ENCODE results near the gene CNGA2.

The CNGA2 gene

DNA sequence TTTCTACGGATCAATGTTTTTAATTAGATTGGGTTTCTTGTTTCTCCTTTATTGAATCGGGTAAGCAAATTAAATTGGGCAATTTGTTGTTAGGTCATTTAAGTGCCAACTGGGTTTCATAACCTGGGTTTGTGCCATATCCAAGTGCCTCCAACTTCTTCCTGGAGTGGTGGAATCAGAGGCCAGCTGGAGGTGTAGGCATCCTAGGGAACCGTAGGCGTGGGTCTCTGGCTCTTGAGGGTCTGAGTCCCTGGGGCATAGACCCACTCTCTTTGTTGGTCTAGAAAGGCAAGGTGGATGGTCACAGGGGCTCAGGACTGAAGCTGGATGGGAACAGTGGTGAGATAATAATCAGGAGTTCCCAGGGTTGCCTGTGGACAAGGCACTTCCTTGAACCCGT is 18.3 kb downstream of the CNGA2 start:
- no peak for DNase-seq (ENCODE audit: low spot score)
- TF ChIP-seq, protein P1, sequence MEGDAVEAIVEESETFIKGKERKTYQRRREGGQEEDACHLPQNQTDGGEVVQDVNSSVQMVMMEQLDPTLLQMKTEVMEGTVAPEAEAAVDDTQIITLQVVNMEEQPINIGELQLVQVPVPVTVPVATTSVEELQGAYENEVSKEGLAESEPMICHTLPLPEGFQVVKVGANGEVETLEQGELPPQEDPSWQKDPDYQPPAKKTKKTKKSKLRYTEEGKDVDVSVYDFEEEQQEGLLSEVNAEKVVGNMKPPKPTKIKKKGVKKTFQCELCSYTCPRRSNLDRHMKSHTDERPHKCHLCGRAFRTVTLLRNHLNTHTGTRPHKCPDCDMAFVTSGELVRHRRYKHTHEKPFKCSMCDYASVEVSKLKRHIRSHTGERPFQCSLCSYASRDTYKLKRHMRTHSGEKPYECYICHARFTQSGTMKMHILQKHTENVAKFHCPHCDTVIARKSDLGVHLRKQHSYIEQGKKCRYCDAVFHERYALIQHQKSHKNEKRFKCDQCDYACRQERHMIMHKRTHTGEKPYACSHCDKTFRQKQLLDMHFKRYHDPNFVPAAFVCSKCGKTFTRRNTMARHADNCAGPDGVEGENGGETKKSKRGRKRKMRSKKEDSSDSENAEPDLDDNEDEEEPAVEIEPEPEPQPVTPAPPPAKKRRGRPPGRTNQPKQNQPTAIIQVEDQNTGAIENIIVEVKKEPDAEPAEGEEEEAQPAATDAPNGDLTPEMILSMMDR (IDR thresholded peaks at IDR 0.05; ENCODE audit: extremely low read depth, missing control alignments), result no peak

DNA sequence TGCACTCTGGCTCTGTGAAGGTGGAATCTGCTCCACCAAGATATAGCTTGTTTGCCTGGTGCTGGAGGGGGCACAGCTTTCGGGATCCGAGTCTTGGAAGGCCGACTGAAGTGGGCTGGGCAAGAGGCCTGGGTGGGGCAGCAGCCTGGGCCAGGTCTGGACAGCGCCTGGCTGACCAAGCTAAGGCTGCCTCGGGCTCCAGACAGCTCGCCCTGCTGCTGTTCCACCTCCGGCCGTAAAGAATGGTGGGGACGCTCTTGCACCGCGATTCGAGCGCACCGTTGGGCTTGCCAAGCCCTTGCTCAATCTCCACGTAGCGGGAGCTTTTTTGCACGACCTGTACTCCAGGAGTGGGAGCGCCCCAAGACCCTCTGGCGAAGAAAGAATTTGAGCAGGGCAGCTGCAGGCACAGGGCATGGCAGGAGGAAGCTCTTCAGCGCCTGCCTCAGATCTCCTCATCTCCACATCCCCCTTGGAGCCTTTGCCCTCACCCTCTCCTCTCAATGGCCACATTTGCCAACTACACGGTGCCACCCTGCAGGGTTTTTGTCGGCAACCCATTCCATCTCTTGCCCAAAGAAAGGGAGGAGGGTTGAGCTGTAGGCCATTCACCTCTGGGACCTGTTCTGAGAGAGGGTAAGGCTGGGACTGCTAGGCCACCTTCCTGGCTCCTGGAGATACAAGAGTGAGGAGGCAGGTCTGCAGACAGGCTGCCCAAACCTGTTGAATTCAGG is 18.9 kb downstream of the CNGA2 start:
- peak; percentile 24 for DNase-seq (ENCODE audit: low spot score)

DNA sequence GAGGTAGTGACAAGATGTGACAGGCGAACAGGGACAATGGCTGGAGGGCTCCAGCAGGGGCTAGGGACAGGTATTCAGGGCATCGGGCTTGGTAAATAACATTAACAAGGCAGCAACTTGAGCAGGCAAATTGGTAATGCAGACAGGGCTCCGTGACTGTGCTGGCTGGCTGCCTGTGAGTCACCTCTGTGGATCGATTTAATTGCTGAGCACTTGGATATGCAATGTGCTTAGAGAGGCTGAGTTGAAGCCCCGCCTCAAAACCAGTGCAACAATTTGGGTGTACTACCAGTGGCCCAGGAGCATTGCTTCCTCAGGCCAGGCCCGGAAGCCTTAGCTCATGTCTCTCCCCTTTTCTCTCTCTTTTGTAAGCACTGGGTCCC is 19.5 kb downstream of the CNGA2 start:
- DNase-seq (ENCODE audit: low spot score), result no peak
- TF ChIP-seq, protein P1 (IDR thresholded peaks at IDR 0.05; ENCODE audit: extremely low read depth, missing control alignments), result no peak

More for the DNA sequence above, 18.9 kb downstream of the CNGA2 start:
- TF ChIP-seq, protein P1 (IDR thresholded peaks at IDR 0.05; ENCODE audit: extremely low read depth, missing control alignments), result peak; percentile 52

DNA sequence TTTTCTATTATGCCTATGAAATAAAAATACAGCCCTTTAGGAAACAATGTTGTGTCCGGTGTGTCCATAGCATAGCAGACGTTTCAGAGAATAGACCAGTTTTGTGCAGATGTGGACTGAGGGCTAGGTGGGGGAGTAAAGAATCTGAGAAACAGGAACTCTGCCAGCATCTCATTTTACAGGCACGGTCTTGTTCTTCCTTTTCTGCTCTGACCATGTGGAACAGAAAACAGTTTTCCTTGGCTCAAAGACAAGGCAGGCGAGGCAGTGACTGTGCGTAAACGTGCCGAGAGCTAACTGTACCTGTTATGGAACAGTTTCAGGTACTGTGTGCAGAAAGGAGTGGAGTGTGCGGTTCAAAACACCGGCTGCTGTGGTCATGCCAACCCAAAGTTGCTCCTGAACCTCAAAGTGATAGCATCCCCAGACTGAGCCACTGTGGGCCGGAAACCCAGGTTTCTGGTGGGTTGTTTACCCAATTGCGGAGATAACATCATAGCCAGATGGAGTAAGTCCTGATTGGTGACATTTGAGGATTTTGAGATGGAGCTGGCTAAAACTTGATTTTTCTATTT is 20.2 kb downstream of the CNGA2 start:
- no peak for DNase-seq (ENCODE audit: low spot score)
- TF ChIP-seq, protein P1 (IDR thresholded peaks at IDR 0.05; ENCODE audit: extremely low read depth, missing control alignments), result no peak

DNA sequence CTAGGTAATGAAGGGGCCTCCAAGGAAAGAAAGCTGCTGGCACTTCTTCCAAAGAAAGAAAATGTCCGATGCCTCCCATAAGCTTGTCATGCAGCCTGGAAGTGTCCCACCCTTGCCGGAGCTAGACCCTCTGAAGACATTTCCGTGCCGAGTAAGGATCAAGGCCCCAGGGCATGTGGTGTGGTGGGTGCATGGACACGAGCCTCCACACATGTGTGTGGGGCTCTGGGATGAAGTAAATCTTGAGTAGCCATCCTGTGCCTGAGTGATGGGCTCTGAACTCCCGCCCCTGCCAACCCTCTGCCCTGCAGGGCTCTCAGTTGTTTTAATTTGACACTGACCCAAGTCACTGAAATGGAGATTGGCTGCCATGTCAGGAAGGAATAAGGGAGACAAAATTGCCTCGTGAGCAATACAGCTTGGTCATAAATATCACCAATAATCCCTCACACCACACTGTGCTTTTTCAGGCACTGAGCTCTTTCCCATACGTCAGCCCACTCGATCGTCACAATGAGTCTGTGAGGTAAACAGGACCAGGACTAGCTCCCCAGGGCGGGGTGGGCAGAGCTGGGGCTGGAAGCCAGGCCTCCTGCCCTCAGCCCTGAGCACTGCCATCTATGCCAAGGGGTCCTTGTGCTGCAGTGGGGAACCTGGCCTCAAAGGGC is 24.6 kb downstream of the CNGA2 start:
- TF ChIP-seq, protein P1 (IDR thresholded peaks at IDR 0.05; ENCODE audit: extremely low read depth, missing control alignments), result no peak
- no peak for DNase-seq (ENCODE audit: low spot score)

DNA sequence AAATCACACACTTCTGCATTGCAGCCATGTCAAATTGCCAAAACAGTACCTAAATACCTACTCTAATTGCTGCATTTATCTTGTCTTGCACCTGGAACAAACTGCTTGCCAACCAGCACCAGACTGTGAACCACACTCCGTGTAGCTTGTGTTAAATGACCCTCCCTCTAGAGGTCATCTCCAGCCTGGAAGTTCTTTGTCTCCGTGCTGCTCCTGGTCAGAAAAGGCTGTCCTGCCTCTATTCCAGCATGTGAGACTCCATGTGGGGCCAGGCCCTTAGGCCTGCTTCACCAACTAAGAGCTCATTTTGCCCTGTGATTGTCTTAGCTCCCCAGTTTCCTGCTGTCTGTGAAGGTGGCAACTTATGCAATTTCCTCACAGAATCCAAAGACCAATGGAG is 28.3 kb downstream of the CNGA2 start:
- DNase-seq (ENCODE audit: low spot score), result no peak
- TF ChIP-seq, protein P1 (IDR thresholded peaks at IDR 0.05; ENCODE audit: extremely low read depth, missing control alignments), result no peak

DNA sequence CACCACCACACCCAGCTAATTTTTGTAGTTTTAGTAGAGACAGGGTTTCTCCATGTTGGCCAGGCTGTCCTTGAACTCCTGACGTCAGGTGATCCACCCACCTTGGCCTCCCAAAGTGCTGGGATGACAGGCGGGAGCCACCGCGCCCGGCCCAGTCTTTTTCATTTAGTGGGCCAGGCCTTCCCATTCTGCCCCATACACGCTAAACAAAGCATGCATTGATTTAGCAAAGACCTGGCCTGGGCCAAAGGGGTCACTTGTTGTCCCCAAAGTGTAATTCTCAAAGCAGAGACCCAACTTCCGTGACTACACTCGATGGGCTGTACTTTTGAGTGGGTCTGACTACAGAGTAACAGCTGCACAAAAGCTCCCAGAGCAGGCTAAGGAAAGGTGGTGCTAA is 29.2 kb downstream of the CNGA2 start:
- TF ChIP-seq, protein P1 (IDR thresholded peaks at IDR 0.05; ENCODE audit: extremely low read depth, missing control alignments), result no peak
- no peak for DNase-seq (ENCODE audit: low spot score)

Measured in GM20000 (cell line).